HG02870 (cell line): ENCODE results near the gene OR56A5.

Source experiments
- ATAC-seq: cut with Tn5 transposase; IDR thresholded peaks from one replicate; pipeline ENCODE4 v1.9.1; 2021; ENCODE audit warnings: mild to moderate bottlenecking, moderate library complexity; ENCODE audit not compliant: unreplicated experiment

Gene OR56A5

DNA sequence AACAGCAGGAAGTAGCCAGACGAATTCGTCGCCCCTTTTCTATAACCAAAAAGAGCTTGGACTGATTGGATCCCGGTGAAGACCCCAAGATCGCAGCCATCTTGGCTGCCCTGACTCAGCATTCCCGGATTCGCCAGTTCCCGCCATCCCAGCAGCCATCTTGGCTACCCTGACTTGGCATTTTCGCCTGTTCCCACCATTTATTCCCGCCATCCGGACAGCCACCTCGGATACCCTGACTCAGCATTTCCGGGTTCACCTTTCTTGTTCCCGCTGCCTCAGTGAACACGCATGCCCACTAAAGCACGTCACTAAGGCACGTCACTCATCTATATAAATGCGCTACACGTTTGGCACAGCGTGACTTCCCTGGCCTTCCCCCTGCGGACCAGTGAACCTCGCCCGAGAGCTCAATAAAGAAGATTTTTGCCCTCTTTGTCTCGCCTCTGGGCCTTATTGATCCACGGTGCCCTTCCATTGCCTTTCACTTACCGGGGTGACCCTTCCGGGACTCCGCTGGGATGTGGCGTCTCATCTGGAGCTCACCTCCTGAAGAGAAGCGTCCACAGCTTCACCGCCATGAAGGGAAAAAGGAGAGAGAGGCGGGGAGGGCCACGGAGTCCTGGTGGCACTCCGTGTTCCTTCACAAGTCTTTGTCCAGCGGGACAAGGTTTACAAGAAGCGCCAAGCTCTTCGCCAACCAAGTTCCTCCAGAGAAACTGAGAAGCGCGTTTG is 30.3 kb downstream of the OR56A5 start:
- ATAC-seq, result no peak

DNA sequence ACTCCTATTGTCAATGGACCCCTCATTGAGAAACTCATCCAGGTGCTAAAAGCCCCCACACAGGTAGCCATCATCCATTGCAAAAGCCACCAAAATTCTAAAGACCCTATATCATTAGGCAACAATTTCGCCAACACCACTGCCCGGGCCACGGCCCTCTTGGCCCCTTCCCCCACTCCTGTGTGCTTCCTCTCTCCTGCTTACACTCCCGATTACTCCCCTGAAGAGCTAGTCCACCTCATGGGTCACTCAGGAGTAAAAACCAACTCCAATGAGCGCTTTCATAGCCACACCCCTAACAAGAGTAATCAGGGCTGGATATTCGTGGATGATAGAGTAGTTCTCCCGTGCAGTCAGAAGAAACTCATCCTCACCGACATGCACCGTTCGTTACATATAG is 35.2 kb downstream of the OR56A5 start:
- ATAC-seq, result no peak

DNA sequence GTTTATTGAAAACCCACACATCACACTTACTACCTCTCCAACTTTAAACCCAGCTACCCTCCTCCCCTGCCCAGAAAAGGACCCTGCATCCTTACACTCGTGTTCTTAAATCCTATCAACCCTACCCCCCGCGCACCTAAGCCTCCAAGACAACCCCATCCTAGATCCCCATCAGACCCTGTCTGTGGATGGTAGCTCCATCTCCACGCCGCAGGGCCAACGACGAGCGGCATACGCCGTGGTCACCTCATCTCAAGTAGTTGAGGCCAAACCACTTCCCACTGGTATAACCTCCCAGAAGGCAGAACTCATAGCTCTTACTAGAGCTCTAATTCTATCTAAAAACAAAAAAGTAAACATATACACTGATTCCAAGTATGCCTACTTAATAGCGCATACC is 35.6 kb downstream of the OR56A5 start:
- no peak for ATAC-seq

DNA sequence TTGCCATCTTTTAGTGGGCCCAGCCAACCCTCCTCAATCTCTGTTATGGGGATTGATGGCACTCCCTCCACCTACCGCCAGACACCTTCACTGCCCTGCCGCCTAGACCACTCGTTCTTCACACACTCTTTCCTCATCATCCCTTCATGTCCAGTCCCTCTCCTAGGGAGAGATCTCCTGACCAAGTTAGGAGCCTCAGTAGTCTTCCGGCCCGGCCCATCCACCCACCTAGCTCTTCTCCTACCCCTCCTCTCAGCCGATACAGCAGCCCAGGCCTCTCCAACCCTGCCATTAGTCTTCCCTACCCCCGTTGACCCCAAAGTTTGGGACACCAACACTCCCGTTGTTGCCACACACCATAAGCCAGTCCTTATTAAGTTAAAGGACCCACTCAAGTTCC is 37.2 kb downstream of the OR56A5 start:
- no peak for ATAC-seq

DNA sequence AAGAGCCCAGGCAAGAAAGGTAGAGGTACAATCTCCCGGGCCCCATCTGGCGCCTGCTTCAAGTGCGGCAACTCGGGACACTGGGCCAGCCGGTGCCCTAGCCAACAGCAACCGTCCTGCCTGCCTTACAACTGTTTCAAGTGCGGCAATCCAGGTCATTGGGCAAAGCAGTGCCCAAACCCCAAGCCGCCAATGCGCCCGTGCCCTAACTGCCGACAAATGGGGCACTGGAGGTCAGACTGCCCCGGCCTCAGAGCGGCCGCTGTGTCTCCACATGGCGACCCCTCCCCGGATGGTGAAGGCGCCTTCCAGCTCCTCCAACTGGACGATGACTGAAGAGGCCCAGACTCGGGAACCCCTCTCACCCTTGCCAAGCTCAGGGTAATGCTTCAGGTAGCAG is 37.7 kb downstream of the OR56A5 start:
- ATAC-seq, result no peak

DNA sequence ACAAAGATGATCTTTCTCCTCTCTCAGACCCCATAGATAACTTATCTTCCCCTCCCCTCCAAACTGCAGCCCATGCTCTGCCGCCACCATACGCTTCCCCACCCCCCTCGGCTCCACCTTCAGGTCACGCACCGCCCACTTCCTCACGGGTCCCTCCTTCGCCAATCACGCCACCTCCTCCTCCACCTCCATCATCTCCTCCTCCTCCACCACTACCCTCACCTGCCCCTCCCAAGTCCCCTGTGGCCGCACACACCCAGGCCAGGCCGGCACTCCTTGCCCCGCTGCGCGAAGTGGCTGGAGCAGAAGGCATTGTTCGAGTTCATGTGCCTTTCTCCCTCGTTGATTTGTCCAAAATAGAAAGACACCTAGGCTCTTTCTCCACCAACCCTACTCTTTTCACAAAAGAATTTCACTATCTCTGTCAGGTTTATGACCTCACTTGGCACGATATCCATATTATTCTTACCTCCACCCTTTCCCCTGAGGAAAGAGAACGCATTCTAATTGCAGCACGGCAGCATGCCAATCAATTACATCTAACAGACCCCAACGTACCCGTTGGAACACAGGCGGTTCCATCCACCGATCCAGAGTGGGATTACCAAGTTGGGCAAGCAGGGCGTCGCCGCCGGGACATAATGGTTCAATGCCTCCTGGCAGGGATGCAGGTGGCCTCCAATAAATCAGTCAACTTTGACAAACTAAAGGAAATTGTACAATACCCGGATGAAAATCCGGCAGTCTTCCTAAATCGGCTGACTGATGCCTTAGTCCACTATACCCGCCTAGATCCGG is 38.5 kb downstream of the OR56A5 start:
- ATAC-seq, result no peak

DNA sequence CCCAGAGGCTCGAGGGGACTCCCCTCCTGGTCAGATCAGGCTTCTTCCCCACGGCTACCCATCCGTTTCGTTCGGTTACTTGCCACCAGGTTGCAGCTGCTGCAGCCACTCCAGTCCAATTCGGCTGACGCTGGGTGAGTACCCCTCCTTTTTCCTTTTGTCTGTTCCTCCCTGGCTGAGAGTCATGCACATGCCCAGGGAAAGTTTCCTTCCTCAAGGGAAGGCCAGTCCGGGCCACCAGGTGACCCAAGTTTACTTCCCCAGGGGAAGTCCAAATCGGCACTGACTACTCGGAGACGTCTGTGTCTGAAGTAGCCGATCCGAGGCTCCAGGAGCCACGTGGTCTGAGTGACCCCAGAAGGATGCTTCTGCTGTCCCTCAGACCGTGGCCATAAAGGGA is 39.5 kb downstream of the OR56A5 start:
- ATAC-seq, result no peak

DNA sequence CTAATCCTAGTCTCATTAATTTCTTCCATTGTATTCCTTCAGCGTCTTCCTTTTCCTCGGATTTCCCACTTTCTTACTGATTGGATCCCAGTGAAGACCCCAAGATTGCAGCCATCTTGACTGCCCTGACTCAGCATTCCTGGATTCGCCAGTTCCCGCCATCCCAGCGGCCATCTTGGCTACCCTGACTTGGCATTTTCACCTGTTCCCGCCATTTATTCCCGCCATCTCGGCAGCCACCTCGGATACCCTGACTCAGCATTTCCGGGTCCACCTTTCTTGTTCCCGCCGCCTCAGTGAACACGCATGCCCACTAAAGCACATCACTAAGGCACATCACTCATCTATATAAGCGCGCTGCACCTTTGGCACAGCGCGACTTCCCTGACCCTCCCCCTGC is 40.0 kb downstream of the OR56A5 start:
- ATAC-seq, result no peak

DNA sequence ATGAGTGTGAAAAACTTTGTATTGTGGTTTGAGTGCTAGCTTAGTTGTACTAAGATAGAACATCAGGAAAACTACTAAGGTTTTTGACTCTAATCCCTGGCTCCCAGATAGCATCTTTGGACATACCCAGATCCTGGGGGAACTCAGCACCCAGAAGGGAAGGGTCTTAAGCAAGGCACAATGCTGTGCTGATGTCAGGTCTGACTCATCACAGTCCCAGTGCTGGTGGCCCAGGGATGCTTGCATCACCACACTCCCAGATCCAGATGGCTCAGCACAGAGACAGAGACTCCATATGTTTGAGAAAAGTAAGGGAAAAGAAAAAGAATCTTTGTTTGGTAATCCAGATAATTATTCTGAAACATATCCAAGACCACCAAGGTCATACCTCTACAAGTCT is 44.5 kb downstream of the OR56A5 start:
- peak; percentile 12 for ATAC-seq

DNA sequence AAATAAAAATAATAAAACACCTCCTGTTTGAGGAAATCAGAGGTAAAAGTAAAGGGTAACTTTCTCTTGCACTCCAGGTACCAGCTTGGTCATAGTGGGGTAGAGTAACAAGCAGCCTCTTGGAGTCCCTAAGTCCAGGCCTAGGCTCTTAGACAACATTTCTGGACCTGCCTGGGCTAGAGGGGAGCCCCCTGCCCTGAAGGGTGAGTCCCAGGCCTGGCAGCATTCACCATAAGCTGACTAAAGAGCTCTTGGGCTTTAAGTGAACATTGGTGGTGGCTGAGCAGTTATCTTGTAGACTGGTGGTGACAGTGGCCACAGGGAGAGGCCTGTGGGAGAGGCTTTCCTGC is 44.9 kb downstream of the OR56A5 start:
- peak; percentile 41 for ATAC-seq

DNA sequence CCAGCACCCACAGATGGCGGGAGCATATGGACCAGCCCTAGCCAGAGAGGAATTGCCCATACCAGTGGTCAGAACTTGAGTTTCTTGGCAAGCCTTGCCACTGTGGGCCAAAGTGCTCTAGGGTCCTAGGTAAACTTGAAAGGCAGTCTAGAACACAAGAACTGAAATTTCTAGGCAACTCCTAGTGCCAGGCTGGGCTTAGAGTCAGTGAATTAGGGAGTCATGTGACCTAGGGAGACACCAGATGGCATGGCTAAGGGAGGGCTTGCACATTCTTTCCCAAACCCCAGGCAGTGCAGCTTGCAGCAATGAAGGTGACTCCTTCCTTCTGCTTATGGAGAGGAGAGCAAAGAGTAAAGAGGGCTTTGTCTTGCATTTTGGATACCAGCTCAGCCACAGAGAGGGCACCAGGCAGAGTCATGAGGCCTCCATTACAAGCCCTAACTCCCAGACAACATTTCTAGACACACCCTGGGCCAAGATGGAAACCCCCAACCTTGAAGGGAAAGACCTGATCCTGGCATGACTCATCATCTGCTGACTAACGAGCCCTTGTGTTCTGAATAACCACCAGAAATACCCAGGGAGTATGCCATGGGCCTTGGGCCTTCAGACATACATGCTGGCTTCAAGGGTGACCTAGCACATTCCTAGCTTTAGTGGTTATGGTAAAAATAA is 45.4 kb downstream of the OR56A5 start:
- peak; percentile 89 for ATAC-seq
